ENCODE results near the gene ADARB1. TPM values are rescaled to one million over a fixed set of nuclear protein-coding genes. Genes with fewer than 3 reads are reported as not detected.

The ADARB1 gene
- total and polyA plus RNA-seq, 2 of the 8 experiments (the other 6 are each of a cell fraction or from before 2014, with no cell fraction given), result 4.7 to 14.9 TPM

GRCh38 chr21:45203983-45204382 lies 129.6 kb downstream of the ADARB1 start:
- H2BK5ac ChIP-seq (ENCODE audit: low read depth, low read length), result no peak overlapping the region
- no peaks in the 10 kb centered on the region for H3K79me2 ChIP-seq (ENCODE audit: control insufficient read depth in 1 of 2, insufficient read depth in 2 of 2, low read length in 2 of 2)
- FAIRE-seq, result no peak
- no peaks in the 10 kb centered on the region for H3K79me1 ChIP-seq (ENCODE audit: low read depth, low read length)
- no peak overlapping the region for H3K4ac ChIP-seq (replicated peaks; ENCODE audit: insufficient read length, low read depth, low read length)
- H2AK5ac ChIP-seq (ENCODE audit: low read depth, low read length), result no peak overlapping the region
- H3K4me3 ChIP-seq (ENCODE audit: extremely low read depth in 1 of 4, insufficient read depth in 2 of 4, low read depth in 3 of 4, low read length in 4 of 4), result no peak overlapping the region
- ChIA-PET CTCF (ENCODE audit: partially characterized antibody) (interaction anchor here (1.0 kb wide), 1 partner anchor 14 kb away, joined by 3 read pairs; no protein-coding TSS in a partner anchor), POLR2A (ENCODE audit: partially characterized antibody) (no interaction called here)
- 90% methylated on average over 8 of the region's 8 CpGs; no CpG with 5 or more reads in 1 of the 2 experiments for WGBS, 2 experiments (ENCODE audit: extremely low coverage in 1 of 2, insufficient coverage in 1 of 2, insufficient read length in 1 of 2, insufficient replicate concordance in 2 of 2, low coverage in 1 of 2, low lambda C conversion rate in 2 of 2, missing lambda C conversion rate in 1 of 2)
- H2BK12ac ChIP-seq (ENCODE audit: low read depth, low read length), result no peak overlapping the region
- H3K27me3 ChIP-seq (replicated peaks in 1 of 4; ENCODE audit: control insufficient read depth in 3 of 4, extremely low read depth in 1 of 4, insufficient read depth in 3 of 4, low read length in 3 of 4), result no peaks in the 10 kb centered on the region; a peak in 1 of 7 replicates
- H4K91ac ChIP-seq (replicated peaks; ENCODE audit: insufficient read length, low read length), result no peak overlapping the region
- DNase-seq (ENCODE audit: low read depth in 1 of 2, low spot score in 2 of 2), result no peak
- H4K5ac ChIP-seq (ENCODE audit: insufficient read length, low read depth, low read length), result no peak overlapping the region
- H3K18ac ChIP-seq (ENCODE audit: extremely low read depth, low read length), result no peak overlapping the region
- H4K8ac ChIP-seq (ENCODE audit: extremely low read depth, insufficient read depth, low read length), result no peak overlapping the region
- peaks cover 2% of the 10 kb centered on the region; the same call in 1 of the 2 replicates for H3K23me2 ChIP-seq (ENCODE audit: low read depth, low read length)
- no peak overlapping the region for H2BK120ac ChIP-seq (replicated peaks; ENCODE audit: low read depth, low read length)
- no peak overlapping the region for H3K23ac ChIP-seq (ENCODE audit: insufficient read length)
- no peak overlapping the region for H3K56ac ChIP-seq (replicated peaks; ENCODE audit: insufficient read length, low read depth, low read length)
- no peak overlapping the region for H3K14ac ChIP-seq (ENCODE audit: insufficient read length)
- H3K4me1 ChIP-seq (replicated peaks in 1 of 4; ENCODE audit: control insufficient read depth in 3 of 4, insufficient read depth in 4 of 4, low read length in 3 of 4), result no peaks in the 10 kb centered on the region
- H4K20me1 ChIP-seq (replicated peaks in 1 of 2; ENCODE audit: control insufficient read depth in 1 of 2, insufficient read depth in 2 of 2, low read length in 2 of 2), result peaks cover 0 to 5% of the 10 kb centered on the region in 2 experiments
- H3K9me3 ChIP-seq (ENCODE audit: insufficient read depth in 2 of 2, low read depth in 1 of 2, low read length in 1 of 2), result no peaks in the 10 kb centered on the region
- peaks cover 0 to 3% (median 0%) of the 10 kb centered on the region in 4 experiments; a peak in 2 of 8 replicates for H3K36me3 ChIP-seq (ENCODE audit: control insufficient read depth in 2 of 4, insufficient read depth in 4 of 4, low read length in 3 of 4)
- H2AFZ ChIP-seq (ENCODE audit: low read length), result no peak overlapping the region
- no peak overlapping the region for H2BK15ac ChIP-seq (ENCODE audit: low read length)
- no peak overlapping the region for H2BK20ac ChIP-seq (ENCODE audit: low read length)
- no peak overlapping the region for H3K4me2 ChIP-seq (ENCODE audit: insufficient read depth in 1 of 2, low read depth in 2 of 2, low read length in 2 of 2)
- H3K27ac ChIP-seq (ENCODE audit: low read depth, low read length), result no peak overlapping the region
- no peak overlapping the region for H3K9ac ChIP-seq (replicated peaks in 1 of 4; ENCODE audit: extremely low read depth in 1 of 4, low read depth in 3 of 4, low read length in 3 of 4)
- TF ChIP-seq SIN3A (conservative IDR thresholded peaks at IDR 0.05 in 1 of 2, IDR thresholded peaks at IDR 0.05 in 1 of 2; ENCODE audit: low read depth in 1 of 2, low read length in 2 of 2) (no peak), SP2 (IDR thresholded peaks at IDR 0.05; ENCODE audit: low read length) (no peak), RFX5 (IDR thresholded peaks at IDR 0.05; ENCODE audit: borderline replicate concordance, low read depth, low read length) (no peak), FOSL1 (IDR thresholded peaks at IDR 0.05; ENCODE audit: insufficient read depth, low read depth, low read length) (no peak), CHD2 (IDR thresholded peaks at IDR 0.05; ENCODE audit: low read length) (no peak), GTF2F1 (IDR thresholded peaks at IDR 0.05; ENCODE audit: borderline replicate concordance, low read depth, low read length) (no peak), SUZ12 (IDR thresholded peaks at IDR 0.05; ENCODE audit: low read length) (no peak), HDAC2 (IDR thresholded peaks at IDR 0.05; ENCODE audit: borderline replicate concordance in 1 of 2, low read depth in 2 of 2, low read length in 2 of 2) (no peak), ATF2 (IDR thresholded peaks at IDR 0.05; ENCODE audit: low read length) (no peak)

All from H1 (cell line).